GM18498 (cell line): ENCODE measurements around the gene FAM20B.
"Not testable (repeated sequence)": the region's sequence is repeated elsewhere in the genome, so short reads cannot be mapped to it uniquely, and the experiment has no call there.

ENCODE experiments used
- ATAC-seq: cut with Tn5 transposase; IDR thresholded peaks from one replicate; pipeline ENCODE4 v1.9.1; 2021; ENCODE audit warnings: mild to moderate bottlenecking, moderate library complexity; ENCODE audit not compliant: unreplicated experiment

The FAM20B gene

GRCh38 chr1:179025125-179025974, at the start of gene FAM20B:
TSS of gene FAM20B (plus strand) at chr1:179025894. CDS start at chr1:179043848, 17,954 bp downstream.
- ATAC-seq, result peak; percentile 82

- ATAC-seq, result no peak
Observed at GRCh38 chr1:178976541-178976940, 49.2 kb upstream of the FAM20B start.

GRCh38 chr1:178986204-178986603, 39.5 kb upstream of the FAM20B start:
- no peak for ATAC-seq

GRCh38 chr1:178988198-178988597, 37.5 kb upstream of the FAM20B start:
- not testable (repeated sequence) for ATAC-seq

- no peak for ATAC-seq
Observed at GRCh38 chr1:178993559-178993958, 32.1 kb upstream of the FAM20B start.

- ATAC-seq, result no peak
Observed at GRCh38 chr1:178997428-178997827, 28.3 kb upstream of the FAM20B start.

- no peak for ATAC-seq
Observed at GRCh38 chr1:178998295-178998694, 27.4 kb upstream of the FAM20B start.

- ATAC-seq, result no peak
Observed at GRCh38 chr1:178999061-178999460, 26.6 kb upstream of the FAM20B start.

GRCh38 chr1:179001451-179001850, 24.2 kb upstream of the FAM20B start:
- ATAC-seq, result no peak

- ATAC-seq, result not testable (repeated sequence)
Observed at GRCh38 chr1:179002064-179002463, 23.6 kb upstream of the FAM20B start.

GRCh38 chr1:179002552-179003345, 22.9 kb upstream of the FAM20B start:
- ATAC-seq, result peak; percentile 89

GRCh38 chr1:179003512-179004066, 22.1 kb upstream of the FAM20B start:
- ATAC-seq, result no peak

- ATAC-seq, result no peak
Observed at GRCh38 chr1:179007233-179007632, 18.5 kb upstream of the FAM20B start.

GRCh38 chr1:179010671-179011070, 15.0 kb upstream of the FAM20B start:
- no peak for ATAC-seq

GRCh38 chr1:179012038-179012437, 13.7 kb upstream of the FAM20B start:
- ATAC-seq, result no peak

GRCh38 chr1:179014123-179014522, 11.6 kb upstream of the FAM20B start:
- no peak for ATAC-seq

GRCh38 chr1:179015396-179015795, 10.3 kb upstream of the FAM20B start:
- no peak for ATAC-seq

- no peak for ATAC-seq
Observed at GRCh38 chr1:179016706-179017382, 8.8 kb upstream of the FAM20B start.

- no peak for ATAC-seq
Observed at GRCh38 chr1:179017383-179018326, 8.0 kb upstream of the FAM20B start.

GRCh38 chr1:179021873-179022272, 3.8 kb upstream of the FAM20B start:
- ATAC-seq, result no peak
